Neural progenitor cell (in vitro differentiated cells): ENCODE data around the gene PMIS2. TPM values are rescaled to one million over a fixed set of nuclear protein-coding genes. Genes with fewer than 3 reads are reported as not detected.

Experiments used
- DNase-seq: peaks from one replicate; pipeline ENCODE4 v3.0.0-alpha.2; 2016; ENCODE audit warnings: low spot score
- H2AFZ ChIP-seq: fragments of 200-600 bp; sonication (generic); replicated peaks from 2 replicates; pipeline ENCODE4 v1.6.1; 2016; ENCODE audit warnings: antibody characterized with exemption
- H3F3A ChIP-seq: fragments of 200-600 bp; sonication (generic); 2 replicates; pipeline ENCODE4 v1.6.1; 2016; ENCODE audit warnings: antibody characterized with exemption, low read depth
- H3K27ac ChIP-seq: fragments of 200-600 bp; sonication (generic); 2 replicates; pipeline ENCODE4 v1.5.1; 2016; ENCODE audit warnings: mild to moderate bottlenecking
- H3K27me3 ChIP-seq: fragments of 200-600 bp; sonication (generic); 2 replicates; pipeline ENCODE4 v1.6.1; 2016; ENCODE audit warnings: mild to moderate bottlenecking, moderate library complexity
- H3K36me3 ChIP-seq: fragments of 200-600 bp; sonication (generic); 2 replicates; pipeline ENCODE4 v1.5.1; 2016
- H3K4me1 ChIP-seq: fragments of 200-600 bp; sonication (generic); 2 replicates; pipeline ENCODE4 v1.6.1; 2016; ENCODE audit warnings: mixed run types
- H3K4me2 ChIP-seq: fragments of 200-600 bp; sonication (generic); 2 replicates; pipeline ENCODE4 v1.6.1; 2016
- H3K4me3 ChIP-seq: fragments of 200-600 bp; sonication (generic); 2 replicates; pipeline ENCODE4 v1.5.1; 2016
- H3K79me2 ChIP-seq: fragments of 200-600 bp; sonication (generic); 2 replicates; pipeline ENCODE4 v1.6.1; 2016; ENCODE audit warnings: low read depth
- H3K9ac ChIP-seq: fragments of 200-600 bp; sonication (generic); 2 replicates; pipeline ENCODE4 v1.6.1; 2016
- H3K9me3 ChIP-seq: fragments of 200-600 bp; sonication (generic); 2 replicates; pipeline ENCODE4 v1.5.1; 2016; ENCODE audit warnings: low read depth
- H4K20me1 ChIP-seq: fragments of 200-600 bp; sonication (generic); 2 replicates; pipeline ENCODE4 v1.6.1; 2016; ENCODE audit warnings: low read depth
- H3K27ac Mint-ChIP-seq: 3 replicates; pipeline ENCODE4 v1.8.0; 2021; ENCODE audit warnings: mixed read lengths
- H3K27me3 Mint-ChIP-seq: 2 replicates; pipeline ENCODE4 v1.8.0; 2022; ENCODE audit warnings: low read depth, mild to moderate bottlenecking, inconsistent platforms, moderate library complexity, mixed read lengths; ENCODE audit not compliant: insufficient read depth
- H3K36me3 Mint-ChIP-seq: 3 replicates; pipeline ENCODE4 v1.8.0; 2021; ENCODE audit warnings: mixed read lengths
- H3K4me1 Mint-ChIP-seq: 3 replicates; pipeline ENCODE4 v1.8.0; 2021; ENCODE audit warnings: mixed read lengths
- H3K4me3 Mint-ChIP-seq: 3 replicates; pipeline ENCODE4 v1.8.0; 2021; ENCODE audit warnings: mild to moderate bottlenecking, moderate library complexity, mixed read lengths
- H3K9me3 Mint-ChIP-seq: 3 replicates; pipeline ENCODE4 v1.8.0; 2020; ENCODE audit warnings: mixed read lengths
- EZH2 ChIP-seq: fragments of 200-600 bp; sonication (generic); IDR thresholded peaks from 2 replicates; pipeline ENCODE4 v1.6.1; 2017; ENCODE audit warnings: antibody characterized with exemption, mild to moderate bottlenecking, moderate library complexity
- EZH2phosphoT487 ChIP-seq: fragments of 200-600 bp; sonication (generic); IDR thresholded peaks from 2 replicates; pipeline ENCODE4 v1.6.1; 2017; ENCODE audit warnings: antibody characterized with exemption
- total RNA-seq: library from RNA; depleted of rRNA; stranded (reverse); fragments of >200 nt; gene quantifications from 2 replicates; pipeline ENCODE4 v1.2.3, GENCODE V29; 2015; ENCODE audit warnings: low replicate concordance
- TF ChIP-seq, protein P1 (sequence below): fragments of 200-600 bp; sonication (generic); IDR thresholded peaks from 2 replicates; pipeline ENCODE4 v1.5.1; 2017; ENCODE audit warnings: antibody characterized with exemption, mild to moderate bottlenecking

Gene PMIS2
- total RNA-seq, 1 donor from 2014 or later, result not detected

- Histone ChIP-seq H2AFZ (no peak overlapping the region), H3K4me1 (no peaks in the 10 kb centered on the region), H3K27ac (no peak overlapping the region), H3K36me3 (no peaks in the 10 kb centered on the region), H3K79me2 (no peaks in the 10 kb centered on the region), H3K27me3 (peaks cover 56% of the 10 kb centered on the region), H4K20me1 (no peaks in the 10 kb centered on the region), H3K9ac (no peak overlapping the region), H3K4me2 (no peak overlapping the region), H3K9me3 (no peaks in the 10 kb centered on the region), H3K4me3 (no peak overlapping the region), H3F3A (no peaks in the 10 kb centered on the region)
- no peak for DNase-seq
- Mint-ChIP-seq H3K4me3 (no peak overlapping the region), H3K9me3 (no peaks in the 10 kb centered on the region), H3K27me3 (peaks cover 26% of the 10 kb centered on the region), H3K36me3 (no peaks in the 10 kb centered on the region), H3K4me1 (peaks cover 2% of the 10 kb centered on the region), H3K27ac (no peak overlapping the region)
- TF ChIP-seq, protein P1, sequence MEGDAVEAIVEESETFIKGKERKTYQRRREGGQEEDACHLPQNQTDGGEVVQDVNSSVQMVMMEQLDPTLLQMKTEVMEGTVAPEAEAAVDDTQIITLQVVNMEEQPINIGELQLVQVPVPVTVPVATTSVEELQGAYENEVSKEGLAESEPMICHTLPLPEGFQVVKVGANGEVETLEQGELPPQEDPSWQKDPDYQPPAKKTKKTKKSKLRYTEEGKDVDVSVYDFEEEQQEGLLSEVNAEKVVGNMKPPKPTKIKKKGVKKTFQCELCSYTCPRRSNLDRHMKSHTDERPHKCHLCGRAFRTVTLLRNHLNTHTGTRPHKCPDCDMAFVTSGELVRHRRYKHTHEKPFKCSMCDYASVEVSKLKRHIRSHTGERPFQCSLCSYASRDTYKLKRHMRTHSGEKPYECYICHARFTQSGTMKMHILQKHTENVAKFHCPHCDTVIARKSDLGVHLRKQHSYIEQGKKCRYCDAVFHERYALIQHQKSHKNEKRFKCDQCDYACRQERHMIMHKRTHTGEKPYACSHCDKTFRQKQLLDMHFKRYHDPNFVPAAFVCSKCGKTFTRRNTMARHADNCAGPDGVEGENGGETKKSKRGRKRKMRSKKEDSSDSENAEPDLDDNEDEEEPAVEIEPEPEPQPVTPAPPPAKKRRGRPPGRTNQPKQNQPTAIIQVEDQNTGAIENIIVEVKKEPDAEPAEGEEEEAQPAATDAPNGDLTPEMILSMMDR, result no peak
- TF ChIP-seq EZH2, result no peak
- TF ChIP-seq EZH2phosphoT487, result no peak
Observed at GRCh38 chr19:35562776-35563175, 23.2 kb upstream of the PMIS2 start.

DNA sequence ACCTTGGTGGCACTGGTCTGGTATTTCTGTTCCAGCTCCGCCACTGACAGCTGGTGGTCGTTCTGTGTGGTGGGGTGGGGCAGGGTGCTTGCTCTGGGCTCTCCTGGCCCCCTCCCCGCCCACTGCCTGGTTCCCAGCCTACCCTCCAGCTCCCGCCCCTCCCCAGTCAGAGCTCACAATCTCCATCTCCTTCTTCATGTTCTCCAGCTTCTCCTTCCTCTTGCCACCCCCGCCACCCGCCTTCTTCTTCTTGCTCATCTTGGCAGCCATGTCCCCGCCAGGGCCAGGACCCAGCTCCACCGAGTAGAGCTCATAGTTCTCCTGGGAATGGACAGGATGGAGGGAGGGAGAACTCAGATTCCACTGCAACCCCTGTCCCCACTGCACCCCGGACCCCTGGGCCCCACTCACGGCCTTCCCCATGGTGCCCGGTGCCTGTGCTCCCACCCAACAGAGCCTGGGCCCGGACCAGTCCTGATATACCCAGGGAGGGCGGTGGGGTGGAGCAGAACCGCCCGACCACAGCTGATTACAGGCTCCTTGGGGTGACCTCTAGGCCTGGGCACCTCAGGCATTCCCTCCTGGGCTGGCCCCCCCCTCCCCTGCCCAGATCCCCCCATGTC lies 22.7 kb upstream of the PMIS2 start, which contains the start of gene ATP4A:
ATP4A (minus strand) TSS at position 452 of the 623 bp plus-strand sequence; CDS start at position 423, 29 bp downstream.
- H3K9me3 ChIP-seq, result no peaks in the 10 kb centered on the region
- H3K4me3 Mint-ChIP-seq, result no peak within 1 kb of the TSS
- no peak for TF ChIP-seq EZH2phosphoT487
- TF ChIP-seq, protein P1, result no peak
- no peak for TF ChIP-seq EZH2
- no peaks in the 10 kb centered on the region for H3K36me3 ChIP-seq
- H3K79me2 ChIP-seq, result no peaks in the 10 kb centered on the region
- H2AFZ ChIP-seq, result no peak within 1 kb of the TSS
- peaks cover 51% of the 10 kb centered on the region for H3K27me3 ChIP-seq
- H3K4me1 ChIP-seq, result no peaks in the 10 kb centered on the region
- H3K36me3 Mint-ChIP-seq, result no peaks in the 10 kb centered on the region
- H3K9ac ChIP-seq, result no peak within 1 kb of the TSS
- no peak for DNase-seq
- H3K27me3 Mint-ChIP-seq, result peaks cover 24% of the 10 kb centered on the region
- no peaks in the 10 kb centered on the region for H4K20me1 ChIP-seq
- no peak within 1 kb of the TSS for H3K4me2 ChIP-seq
- no peaks in the 10 kb centered on the region for H3F3A ChIP-seq
- H3K4me1 Mint-ChIP-seq, result no peaks in the 10 kb centered on the region
- no peaks in the 10 kb centered on the region for H3K9me3 Mint-ChIP-seq
- no peak within 1 kb of the TSS for H3K4me3 ChIP-seq
- no peak within 1 kb of the TSS for H3K27ac ChIP-seq
- H3K27ac Mint-ChIP-seq, result no peak within 1 kb of the TSS

DNA sequence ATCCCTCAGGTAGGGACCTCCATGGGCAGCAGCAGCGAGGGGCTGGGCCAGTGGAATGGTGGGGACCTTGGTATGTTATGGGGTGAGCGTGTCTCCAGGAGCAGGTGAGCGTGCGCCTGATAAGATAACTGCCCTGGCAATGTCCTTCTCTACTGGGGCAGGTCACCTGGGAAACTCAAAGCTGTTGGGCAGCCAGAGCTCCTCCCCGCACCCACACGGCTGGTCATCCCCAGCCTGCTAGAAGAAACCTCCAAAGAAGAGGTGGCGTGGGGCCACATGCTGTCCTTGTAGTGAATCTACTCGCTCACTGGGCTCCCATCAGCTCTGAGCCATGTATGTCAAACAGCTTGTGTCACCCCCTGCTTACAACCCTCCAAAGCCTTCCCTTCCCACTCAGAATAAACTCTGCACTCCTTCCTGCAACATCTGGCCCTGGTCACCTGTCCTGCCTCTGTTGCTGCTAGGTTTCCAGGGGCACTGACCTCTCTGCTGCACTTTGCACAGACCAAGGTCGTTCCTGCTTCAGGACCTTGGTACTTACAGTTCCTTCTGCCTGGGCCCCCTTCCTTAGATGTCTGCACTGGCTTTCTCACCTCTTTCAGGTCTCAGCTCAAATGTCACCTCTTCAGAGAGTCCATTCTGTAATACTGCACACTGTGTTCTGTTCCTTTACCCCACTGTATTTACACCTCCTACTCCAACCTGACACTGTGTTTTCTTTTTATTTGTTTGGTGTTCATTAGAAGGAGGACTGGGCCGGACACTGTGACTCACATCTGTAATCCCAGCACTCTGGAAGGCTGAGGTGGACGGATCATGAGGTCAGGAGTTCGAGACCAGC lies 20.7 kb upstream of the PMIS2 start:
- H3K4me3 ChIP-seq, result no peak overlapping the region
- H3K4me1 ChIP-seq, result no peaks in the 10 kb centered on the region
- TF ChIP-seq, protein P1, result no peak
- no peak for TF ChIP-seq EZH2phosphoT487
- no peak for TF ChIP-seq EZH2
- H3K27me3 ChIP-seq, result peaks cover 32% of the 10 kb centered on the region
- Mint-ChIP-seq H3K27me3 (peaks cover 13% of the 10 kb centered on the region), H3K27ac (no peak overlapping the region), H3K4me3 (no peak overlapping the region), H3K4me1 (no peaks in the 10 kb centered on the region), H3K36me3 (no peaks in the 10 kb centered on the region), H3K9me3 (no peaks in the 10 kb centered on the region)
- H3K27ac ChIP-seq, result no peak overlapping the region
- H3K79me2 ChIP-seq, result no peaks in the 10 kb centered on the region
- no peaks in the 10 kb centered on the region for H3K36me3 ChIP-seq
- no peak overlapping the region for H3K4me2 ChIP-seq
- H3K9me3 ChIP-seq, result no peaks in the 10 kb centered on the region
- no peaks in the 10 kb centered on the region for H4K20me1 ChIP-seq
- H3K9ac ChIP-seq, result no peak overlapping the region
- no peaks in the 10 kb centered on the region for H3F3A ChIP-seq
- no peak for DNase-seq
- no peak overlapping the region for H2AFZ ChIP-seq
